Measurements from ENCODE around the gene TRIP13. TPM values are rescaled to one million over a fixed set of nuclear protein-coding genes. Genes with fewer than 3 reads are reported as not detected.

The TRIP13 gene
- total RNA-seq, 1 experiment from 2014 or later: 45.9 TPM

GRCh38 chr5:854966-855743 lies 37.5 kb upstream of the TRIP13 start:
- no peak for TF ChIP-seq SIN3A (IDR thresholded peaks at IDR 0.05; ENCODE audit: borderline replicate concordance, insufficient read depth, low read depth, low read length)
- TF ChIP-seq CTCF (IDR thresholded peaks at IDR 0.05): no peak
- no peak for TF ChIP-seq TCF7L2 (IDR thresholded peaks at IDR 0.05; ENCODE audit: low read depth, low read length)
- no peak for TF ChIP-seq POLR2AphosphoS5 (IDR thresholded peaks at IDR 0.05; ENCODE audit: low read depth, low read length)
- no peak for TF ChIP-seq REST (IDR thresholded peaks at IDR 0.05; ENCODE audit: insufficient read depth in 1 of 2, low read depth in 2 of 2, low read length in 1 of 2)
- no TSS peak for BruUV-seq (replicated peaks)
- ATAC-seq (no peak), DNase-seq (ENCODE audit: low read depth, low spot score) (no peak)
- CTCF ChIA-PET: no interaction called here
- no peak overlapping the region for H3K4me3 ChIP-seq (ENCODE audit: low read depth in 2 of 2, low read length in 2 of 2)
- H3K36me3 ChIP-seq (ENCODE audit: control insufficient read depth, insufficient read depth, low read length): no peaks in the 10 kb centered on the region
- in situ Hi-C loops (cut with HindIII; ENCODE audit: low pct_unique_long_range_greater_than_20kb, low sequenced_read_pairs): no loop called here
- no peaks in the 10 kb centered on the region for H3K4me1 ChIP-seq (ENCODE audit: control insufficient read depth, insufficient read depth, low read length)
- intact Hi-C loops (cut with micrococcal nuclease; ENCODE audit: unreplicated experiment): no loop called here
- H3K27me3 ChIP-seq (ENCODE audit: control insufficient read depth, insufficient read depth, low read length): peaks cover 3% of the 10 kb centered on the region; the same call in 1 of the 2 replicates
- POLR2A ChIA-PET: no interaction called here
- no peak overlapping the region for H3K27ac ChIP-seq (ENCODE audit: low read length)
- no peaks in the 10 kb centered on the region for H3K9me3 ChIP-seq (ENCODE audit: control insufficient read depth, insufficient read depth, low read depth, low read length)

GRCh38 chr5:855771-856530 lies 36.7 kb upstream of the TRIP13 start:
- intact Hi-C loops (cut with micrococcal nuclease; ENCODE audit: unreplicated experiment): no loop called here
- CTCF ChIA-PET: no interaction called here

More at GRCh38 chr5:855771-856530, 36.7 kb upstream of the TRIP13 start:
- ATAC-seq: peak; percentile 37
- no peak for TF ChIP-seq REST (IDR thresholded peaks at IDR 0.05; ENCODE audit: insufficient read depth in 1 of 2, low read depth in 2 of 2, low read length in 1 of 2)
- no peak for TF ChIP-seq TCF7L2 (IDR thresholded peaks at IDR 0.05; ENCODE audit: low read depth, low read length)
- TF ChIP-seq CTCF (IDR thresholded peaks at IDR 0.05): no peak
- no peak for TF ChIP-seq POLR2AphosphoS5 (IDR thresholded peaks at IDR 0.05; ENCODE audit: low read depth, low read length)
- no peak for TF ChIP-seq SIN3A (IDR thresholded peaks at IDR 0.05; ENCODE audit: borderline replicate concordance, insufficient read depth, low read depth, low read length)
- DNase-seq (ENCODE audit: low read depth, low spot score): peak; percentile 18
- H3K9me3 ChIP-seq (ENCODE audit: control insufficient read depth, insufficient read depth, low read depth, low read length): no peaks in the 10 kb centered on the region
- peaks cover 3% of the 10 kb centered on the region; the same call in 1 of the 2 replicates for H3K27me3 ChIP-seq (ENCODE audit: control insufficient read depth, insufficient read depth, low read length)
- H3K4me3 ChIP-seq (ENCODE audit: low read depth in 2 of 2, low read length in 2 of 2): no peak overlapping the region
- H3K27ac ChIP-seq (ENCODE audit: low read length): no peak overlapping the region
- POLR2A ChIA-PET: no interaction called here
- no TSS peak for BruUV-seq (replicated peaks)
- in situ Hi-C loops (cut with HindIII; ENCODE audit: low pct_unique_long_range_greater_than_20kb, low sequenced_read_pairs): no loop called here
- H3K4me1 ChIP-seq (ENCODE audit: control insufficient read depth, insufficient read depth, low read length): no peaks in the 10 kb centered on the region
- H3K36me3 ChIP-seq (ENCODE audit: control insufficient read depth, insufficient read depth, low read length): no peaks in the 10 kb centered on the region

Data from Panc1 (cell line).